KOPT-K1 (cell line): ENCODE results near the gene SPAG5.

Source experiments
- H3K27ac ChIP-seq: fragments of 200-600 bp; sonication (generic); 2 replicates; pipeline ENCODE4 v1.5.1; 2016; ENCODE audit warnings: antibody characterized with exemption, mild to moderate bottlenecking, low read depth, low read length; ENCODE audit not compliant: poor library complexity, severe bottlenecking
- H3K36me3 ChIP-seq: fragments of 200-600 bp; sonication (generic); 2 replicates; pipeline ENCODE4 v1.5.1; 2017; ENCODE audit warnings: antibody characterized with exemption, mild to moderate bottlenecking, low read length, moderate library complexity; ENCODE audit not compliant: insufficient read depth
- H3K9me3 ChIP-seq: fragments of 200-600 bp; sonication (generic); 2 replicates; pipeline ENCODE4 v1.5.1; 2017; ENCODE audit warnings: antibody characterized with exemption, low read length, mild to moderate bottlenecking; ENCODE audit not compliant: insufficient read depth, poor library complexity, severe bottlenecking

SPAG5 gene

DNA sequence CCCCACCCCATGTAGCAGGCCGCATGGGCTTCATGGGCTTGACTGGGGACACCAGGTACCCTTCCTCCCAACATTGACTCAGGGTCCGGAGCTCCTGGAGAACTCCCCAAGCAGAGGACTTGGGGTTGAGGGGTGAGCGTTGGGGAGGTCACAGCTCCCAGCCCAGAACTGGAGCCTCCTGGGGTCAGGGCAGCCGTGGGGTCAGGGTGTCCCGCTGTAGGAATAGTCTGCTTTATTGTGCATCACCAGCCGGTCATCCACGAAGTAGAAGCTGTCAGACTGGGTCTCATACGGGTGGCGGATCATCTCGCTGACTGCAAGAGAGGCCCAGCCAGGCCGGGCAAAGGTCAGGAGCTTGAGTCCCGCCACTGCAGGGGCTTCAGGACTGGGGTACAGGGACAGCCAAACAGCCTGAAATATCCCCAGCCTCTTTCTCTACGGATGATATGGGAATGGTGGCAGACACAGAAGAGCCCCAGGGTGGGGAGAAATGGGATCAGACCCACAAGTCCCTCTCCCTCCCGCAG lies 51.7 kb downstream of the SPAG5 start:
- no peak overlapping the region for H3K27ac ChIP-seq
- no peaks in the 10 kb centered on the region for H3K9me3 ChIP-seq
- peaks cover 10% of the 10 kb centered on the region; the same call in 1 of the 2 replicates for H3K36me3 ChIP-seq

DNA sequence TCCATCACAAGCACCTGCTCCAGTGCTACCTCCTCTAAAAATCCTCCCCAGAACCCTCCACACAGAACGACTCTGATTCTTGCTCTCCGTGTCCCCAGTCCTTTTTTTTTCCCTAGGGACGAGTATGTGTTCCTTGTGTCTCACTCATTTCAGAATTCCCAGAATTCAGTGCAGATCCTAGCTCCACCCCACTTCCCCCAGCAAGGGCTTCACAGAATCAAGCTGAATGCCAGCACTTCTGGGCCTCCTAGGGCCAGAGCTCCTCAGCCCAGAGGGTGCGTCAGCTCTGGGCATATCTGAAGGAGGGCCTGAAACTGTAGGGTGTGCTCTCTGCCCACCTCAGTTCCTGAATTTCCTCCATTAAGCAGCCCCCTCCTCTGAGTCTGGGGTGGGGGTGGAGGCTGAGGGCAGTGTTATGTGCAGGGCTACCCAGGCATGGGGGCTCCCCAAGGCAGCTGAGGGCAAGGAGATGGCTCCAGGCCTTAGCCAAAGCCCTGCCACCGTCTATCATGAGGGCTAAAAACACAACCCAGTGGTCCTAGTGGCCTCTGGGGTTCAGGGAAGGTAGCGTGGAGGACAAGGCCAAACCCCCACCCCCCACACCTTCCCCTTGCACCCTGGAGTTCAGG lies 52.9 kb downstream of the SPAG5 start:
- Histone ChIP-seq H3K27ac (no peak overlapping the region), H3K36me3 (peaks cover 10% of the 10 kb centered on the region; the same call in 1 of the 2 replicates), H3K9me3 (no peaks in the 10 kb centered on the region)

DNA sequence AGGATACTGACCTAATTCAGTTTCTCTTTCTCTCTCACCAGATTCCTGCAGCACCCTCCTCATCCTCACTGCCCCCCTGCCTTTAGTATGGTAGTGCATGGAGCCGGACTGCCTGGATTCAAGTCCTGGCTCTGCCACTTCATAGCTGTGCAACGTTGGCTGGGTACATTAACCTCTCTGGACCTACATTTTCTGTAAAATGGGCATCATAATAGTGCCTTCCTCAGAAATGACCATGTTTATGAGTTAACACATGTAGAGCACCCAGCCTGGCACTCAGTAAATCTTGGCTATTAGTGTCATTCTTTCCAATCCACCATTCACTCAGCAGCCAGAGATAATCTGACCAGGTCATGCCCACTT lies 53.7 kb downstream of the SPAG5 start:
- no peaks in the 10 kb centered on the region for H3K9me3 ChIP-seq
- peaks cover 10% of the 10 kb centered on the region; the same call in 1 of the 2 replicates for H3K36me3 ChIP-seq
- no peak overlapping the region for H3K27ac ChIP-seq

DNA sequence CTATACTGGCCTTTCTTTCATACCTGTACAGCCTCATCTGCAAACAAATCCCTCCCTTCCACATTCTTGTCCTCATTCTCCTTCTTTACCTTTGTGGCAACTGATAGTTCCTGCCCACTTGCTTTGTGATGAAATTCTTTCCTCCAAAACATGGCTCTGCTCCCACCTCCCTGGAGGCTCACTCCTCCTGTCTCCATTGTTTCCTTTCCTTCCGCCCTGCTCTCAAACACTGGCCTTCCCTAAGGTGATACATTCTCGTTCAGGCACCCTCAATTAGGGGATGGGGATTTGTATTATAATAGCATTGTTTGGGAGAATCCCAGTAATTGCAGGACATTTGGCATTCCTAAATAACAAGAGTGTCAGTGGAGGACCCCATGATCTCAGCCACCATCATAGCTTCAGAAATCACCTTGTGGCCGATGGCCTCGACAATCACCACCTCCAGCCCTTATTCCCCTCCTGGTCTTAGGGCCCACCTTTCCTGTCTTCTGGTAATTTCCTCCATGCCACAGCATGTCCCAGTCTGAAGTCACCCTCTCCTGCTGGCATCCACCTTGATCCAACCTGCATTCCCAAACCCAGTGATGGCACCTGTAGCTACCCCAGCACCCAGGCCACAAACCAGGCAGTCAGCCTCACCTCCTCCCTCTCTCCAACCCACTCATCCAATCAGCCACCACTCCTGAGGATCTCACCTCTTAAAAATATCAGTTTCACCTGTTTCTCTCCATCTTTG lies 54.3 kb downstream of the SPAG5 start:
- H3K27ac ChIP-seq, result no peak overlapping the region
- H3K9me3 ChIP-seq, result no peaks in the 10 kb centered on the region
- peaks cover 10% of the 10 kb centered on the region; the same call in 1 of the 2 replicates for H3K36me3 ChIP-seq

DNA sequence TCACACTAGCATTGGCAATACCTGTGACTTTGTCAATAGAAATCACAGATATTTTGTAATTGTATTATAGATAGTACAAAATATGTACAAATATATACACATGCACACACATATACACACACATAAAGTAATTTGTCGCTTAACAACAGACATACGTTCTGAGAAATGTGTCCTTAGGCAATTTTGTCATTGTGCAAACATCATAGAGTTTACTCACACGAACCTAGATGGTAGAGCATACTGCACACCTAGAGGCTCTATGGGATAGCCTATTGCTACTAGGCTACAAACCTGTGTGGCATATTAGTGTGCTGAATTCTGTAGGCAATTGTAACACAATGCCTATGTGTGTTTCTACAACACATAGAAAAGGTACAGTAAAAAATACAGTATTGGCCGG lies 57.4 kb downstream of the SPAG5 start:
- Histone ChIP-seq H3K36me3 (no peaks in the 10 kb centered on the region), H3K27ac (no peak overlapping the region), H3K9me3 (no peaks in the 10 kb centered on the region)

DNA sequence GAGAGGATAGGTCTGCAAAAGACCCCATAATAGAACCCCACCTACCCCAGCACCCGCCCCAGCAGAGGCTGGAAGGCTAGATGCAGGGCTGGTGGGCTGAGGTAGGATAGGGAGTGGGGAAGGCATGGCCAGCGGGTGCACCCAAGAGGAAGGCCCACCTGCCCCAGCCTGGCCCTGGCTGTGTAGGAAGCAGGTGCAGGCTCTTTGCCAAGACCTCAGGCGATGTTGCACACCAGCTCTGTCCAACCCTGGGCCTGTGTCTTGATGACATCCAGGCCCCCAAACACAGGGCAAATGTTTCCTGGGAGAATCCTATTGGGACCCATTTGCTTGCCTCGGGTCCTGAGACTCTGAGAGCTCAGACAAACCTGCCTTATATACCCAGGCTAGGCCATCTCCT lies 58.6 kb downstream of the SPAG5 start:
- H3K9me3 ChIP-seq, result no peaks in the 10 kb centered on the region
- H3K27ac ChIP-seq, result no peak overlapping the region
- H3K36me3 ChIP-seq, result no peaks in the 10 kb centered on the region

DNA sequence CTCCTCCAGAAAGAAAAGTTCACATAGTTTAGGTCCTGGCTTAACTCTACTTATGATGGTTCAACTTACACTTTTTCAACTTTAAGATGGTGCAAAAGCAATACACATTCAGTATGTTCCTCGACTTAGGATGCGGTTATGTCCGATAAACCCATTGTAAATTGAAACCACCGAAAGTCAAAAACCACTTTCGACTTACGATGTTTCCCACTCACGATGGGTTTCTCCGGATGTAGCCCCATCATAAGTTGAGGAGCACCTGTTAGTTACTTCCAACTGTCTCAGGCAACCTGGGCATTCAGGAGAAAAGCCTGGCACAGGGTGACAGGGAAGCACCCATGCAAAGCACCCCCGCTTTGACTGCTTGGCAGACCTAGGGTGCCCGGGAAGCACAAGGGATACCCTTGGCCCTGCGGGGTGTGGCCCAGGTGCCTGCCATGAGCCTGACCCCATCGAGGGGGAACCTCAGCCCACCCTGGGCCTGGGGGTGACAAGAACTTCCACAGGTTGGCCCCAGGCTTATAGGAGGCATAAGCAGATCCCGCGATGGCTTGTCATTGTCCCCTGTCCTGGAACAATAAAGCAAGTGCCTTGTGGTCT lies 60.4 kb downstream of the SPAG5 start:
- Histone ChIP-seq H3K36me3 (no peaks in the 10 kb centered on the region), H3K9me3 (no peaks in the 10 kb centered on the region), H3K27ac (no peak overlapping the region)

DNA sequence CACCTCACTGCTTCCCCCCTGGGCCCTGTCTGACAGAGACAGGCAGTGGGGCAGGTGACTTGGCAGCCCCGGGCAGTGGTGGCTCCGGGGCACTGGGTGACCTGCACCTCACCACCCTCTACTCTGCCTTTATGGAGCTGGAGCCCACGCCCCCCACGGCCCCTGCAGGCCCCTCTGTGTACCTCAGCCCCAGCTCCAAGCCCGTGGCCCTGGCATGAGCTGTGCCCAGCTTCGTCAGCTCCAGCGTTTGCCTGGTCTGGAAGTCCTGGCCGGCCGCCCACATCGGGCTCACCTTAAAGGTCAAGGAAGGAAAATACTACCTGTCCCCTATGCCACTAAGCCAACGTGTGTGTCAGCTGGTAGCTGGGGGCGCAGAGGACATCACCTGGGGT lies 61.6 kb downstream of the SPAG5 start:
- Histone ChIP-seq H3K36me3 (no peaks in the 10 kb centered on the region), H3K9me3 (no peaks in the 10 kb centered on the region), H3K27ac (no peak overlapping the region)

DNA sequence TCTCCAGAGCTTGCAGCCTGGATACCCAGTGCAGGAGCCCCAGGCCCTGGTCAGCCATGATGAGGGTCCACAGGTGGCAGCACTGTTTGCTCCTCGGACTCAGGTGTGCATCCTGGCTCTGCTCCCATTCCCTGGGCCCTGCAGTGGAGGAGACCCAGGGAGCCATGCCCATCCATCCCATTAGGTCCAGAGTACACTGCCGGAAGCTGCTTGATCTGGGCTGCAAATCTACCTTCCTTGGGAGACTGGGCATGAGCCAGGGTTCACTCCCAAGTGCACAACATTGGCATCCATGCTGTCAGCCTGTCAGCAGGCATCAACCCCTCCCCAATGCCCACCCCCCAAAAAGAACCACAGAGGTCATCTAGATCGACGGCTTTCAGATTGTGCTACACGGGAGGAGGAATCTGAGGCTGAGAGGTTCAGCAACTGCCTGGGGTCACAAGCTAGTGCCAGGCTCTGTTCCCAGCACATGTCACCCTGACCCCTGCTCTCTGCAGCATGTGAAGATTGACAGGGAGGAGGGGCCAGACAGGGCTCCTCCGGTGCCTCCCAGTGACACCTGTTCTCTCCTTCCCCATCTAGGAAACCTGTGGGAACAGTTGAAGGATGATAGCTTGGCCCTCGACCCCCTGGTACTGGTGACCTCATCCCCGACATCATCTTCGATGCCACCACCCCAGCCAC lies 62.1 kb downstream of the SPAG5 start:
- no peaks in the 10 kb centered on the region for H3K36me3 ChIP-seq
- no peaks in the 10 kb centered on the region for H3K9me3 ChIP-seq
- H3K27ac ChIP-seq, result no peak overlapping the region

DNA sequence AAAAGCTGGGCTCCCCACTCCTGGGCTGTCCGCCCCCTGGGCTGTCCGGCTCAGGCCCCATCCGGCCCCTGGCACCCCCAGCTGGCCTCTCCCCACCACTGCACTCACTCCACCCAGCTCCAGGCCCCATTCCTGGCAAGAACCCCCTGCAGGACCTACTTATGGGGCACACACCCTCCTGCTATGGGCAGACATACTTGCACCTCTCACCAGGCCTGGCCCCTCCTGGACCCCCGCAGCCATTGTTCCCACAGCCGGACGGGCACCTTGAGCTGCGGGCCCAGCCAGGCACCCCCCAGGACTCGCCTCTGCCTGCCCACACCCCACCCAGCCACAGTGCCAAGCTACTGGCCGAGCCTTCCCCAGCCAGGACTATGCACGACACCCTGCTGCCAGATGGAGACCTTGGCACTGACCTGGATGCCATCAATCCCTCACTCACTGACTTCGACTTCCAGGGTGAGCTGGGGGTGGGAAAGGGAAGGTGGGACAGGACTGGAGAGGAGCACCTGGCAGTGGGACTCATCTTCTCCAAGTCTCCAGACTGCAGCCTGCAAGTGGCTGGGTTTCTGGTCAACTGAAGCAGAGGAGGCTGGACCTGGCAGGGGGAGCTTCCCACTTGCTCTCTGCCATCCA lies 64.0 kb downstream of the SPAG5 start:
- Histone ChIP-seq H3K27ac (no peak overlapping the region), H3K9me3 (no peaks in the 10 kb centered on the region), H3K36me3 (no peaks in the 10 kb centered on the region)

DNA sequence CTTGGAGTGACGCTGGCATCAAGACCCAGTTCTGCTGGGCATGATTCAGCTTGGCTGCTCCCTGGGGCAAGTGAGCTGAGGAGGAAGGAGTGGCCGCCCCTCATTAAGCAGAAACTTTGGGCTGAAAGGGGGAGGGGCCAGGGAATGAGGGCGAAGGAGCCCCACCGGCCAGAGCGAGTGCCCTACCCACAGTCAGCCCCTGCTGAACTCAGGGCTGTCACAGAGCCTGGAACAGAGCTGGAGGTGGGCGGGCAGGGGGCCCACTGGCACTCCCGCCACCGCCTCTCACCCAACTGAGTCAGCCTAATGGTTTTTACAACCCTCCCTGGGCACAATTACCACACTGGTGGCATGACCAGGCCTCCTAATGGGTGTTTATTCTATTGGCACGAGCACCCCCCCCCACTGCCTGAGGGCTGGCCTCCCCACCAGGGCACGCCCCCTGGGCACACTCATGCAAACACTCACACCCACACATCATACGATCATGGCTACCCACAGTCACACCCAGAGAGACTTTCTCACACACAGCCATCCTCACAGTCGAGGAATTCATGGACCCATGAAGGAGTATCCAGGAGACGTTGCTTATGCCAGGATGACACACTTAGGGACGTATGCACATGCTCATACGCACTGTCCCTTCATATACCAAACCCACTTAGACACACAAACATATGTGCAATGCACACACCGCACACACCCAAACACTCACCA lies 65.6 kb downstream of the SPAG5 start:
- Histone ChIP-seq H3K9me3 (no peaks in the 10 kb centered on the region), H3K27ac (no peak overlapping the region), H3K36me3 (no peaks in the 10 kb centered on the region)

DNA sequence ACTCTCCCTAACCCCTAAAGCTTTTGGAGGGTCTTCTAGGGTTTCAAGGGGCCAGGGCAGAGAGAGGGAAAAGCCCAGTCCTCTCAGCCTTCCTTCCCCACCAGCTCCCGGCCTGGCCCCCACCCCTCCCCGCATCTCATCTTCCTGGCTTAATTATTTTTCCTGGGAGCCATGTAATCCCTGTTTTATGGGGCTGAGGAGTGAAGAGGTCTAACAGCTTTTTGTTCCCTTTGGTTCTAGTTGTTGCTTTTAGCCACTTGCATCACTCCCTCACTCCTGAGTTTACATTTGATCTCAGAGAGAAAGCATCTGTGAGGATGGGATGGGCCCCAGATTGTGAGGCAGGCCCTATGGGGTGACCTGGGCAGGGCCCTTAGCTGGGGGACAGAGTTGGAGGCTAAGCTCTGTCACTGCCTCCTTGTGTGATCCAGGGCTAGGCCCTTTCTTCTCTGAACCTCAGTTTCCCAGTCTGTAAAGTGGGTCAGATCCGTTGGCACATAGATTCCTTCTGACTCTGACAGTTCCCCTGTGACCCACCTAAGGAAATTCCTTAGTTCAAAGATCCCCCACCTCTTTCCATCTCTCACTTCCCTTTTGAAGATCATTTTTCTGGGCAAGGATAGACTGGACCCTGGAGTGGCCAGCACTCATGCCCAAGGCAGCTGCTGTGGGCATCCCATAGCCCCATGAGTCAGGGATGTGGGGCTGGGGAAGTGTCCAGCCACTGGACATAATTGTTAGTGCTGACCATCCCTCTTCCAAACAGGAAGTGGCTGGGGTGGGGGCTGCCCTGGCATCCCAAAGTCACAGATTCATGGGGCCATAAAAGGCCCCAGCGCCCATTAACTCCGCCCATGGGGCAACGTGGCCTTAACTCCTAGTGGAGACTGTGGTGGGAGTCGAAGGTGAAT lies 66.5 kb downstream of the SPAG5 start:
- H3K9me3 ChIP-seq, result no peaks in the 10 kb centered on the region
- H3K27ac ChIP-seq, result no peak overlapping the region
- H3K36me3 ChIP-seq, result no peaks in the 10 kb centered on the region

DNA sequence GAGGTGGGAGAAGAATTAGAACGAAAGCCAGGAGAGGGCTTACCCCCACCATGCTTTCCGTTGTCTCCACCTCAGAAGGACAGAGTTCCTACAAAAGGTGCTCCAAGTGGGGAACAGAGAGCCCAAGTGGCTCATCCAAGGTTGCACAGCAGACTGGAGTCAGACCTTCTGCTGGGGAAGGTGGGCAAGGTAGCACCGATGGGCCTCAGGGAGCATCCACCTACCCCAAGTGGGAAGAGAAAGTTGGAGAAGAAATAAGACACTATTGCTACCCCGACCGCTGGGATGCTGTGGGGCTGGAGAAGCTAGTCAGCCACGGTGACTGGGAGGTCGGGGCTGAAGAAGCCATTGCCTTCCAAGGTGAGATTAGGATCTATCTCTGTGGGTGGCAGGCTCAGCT lies 67.9 kb downstream of the SPAG5 start:
- no peaks in the 10 kb centered on the region for H3K36me3 ChIP-seq
- no peak overlapping the region for H3K27ac ChIP-seq
- no peaks in the 10 kb centered on the region for H3K9me3 ChIP-seq
